SJCRH30 (cell line): ENCODE measurements around the gene CD40. TPM values are rescaled to one million over a fixed set of nuclear protein-coding genes. Genes with fewer than 3 reads are reported as not detected.

Experiments
- DNase-seq, 2 experiments: peaks; one replicate each; pipeline ENCODE4 v3.0.0-alpha.2; 2015 to 2020
- H3K27ac ChIP-seq: fragments of 250-450 bp; sonication (Bioruptor Pico); 2 replicates; pipeline ENCODE4 v1.5.1; 2020; ENCODE audit warnings: mild to moderate bottlenecking, moderate library complexity
- H3K27me3 ChIP-seq: fragments of 250-450 bp; sonication (Bioruptor Pico); 2 replicates; pipeline ENCODE4 v1.5.1; 2020; ENCODE audit warnings: mild to moderate bottlenecking, moderate library complexity
- H3K36me3 ChIP-seq: fragments of 250-450 bp; sonication (Bioruptor Pico); 2 replicates; pipeline ENCODE4 v1.5.1; 2020; ENCODE audit warnings: mild to moderate bottlenecking, moderate library complexity
- H3K4me1 ChIP-seq: fragments of 250-450 bp; sonication (Bioruptor Pico); 2 replicates; pipeline ENCODE4 v1.5.1; 2020; ENCODE audit warnings: mild to moderate bottlenecking, moderate library complexity
- H3K4me3 ChIP-seq: fragments of 250-450 bp; sonication (Bioruptor Pico); 2 replicates; pipeline ENCODE4 v1.5.1; 2020; ENCODE audit warnings: mild to moderate bottlenecking, moderate library complexity
- H3K9me3 ChIP-seq: fragments of 250-450 bp; sonication (Bioruptor Pico); replicated peaks from 2 replicates; pipeline ENCODE4 v1.5.1; 2020; ENCODE audit warnings: mild to moderate bottlenecking, moderate library complexity
- total RNA-seq: library from RNA; depleted of rRNA; stranded (reverse); fragments of >200 nt; shearing (Covaris generic); gene quantifications from 2 replicates; pipeline ENCODE4 v1.2.3, GENCODE V29; 2014

The CD40 gene
- total RNA-seq, 1 experiment from 2014 or later: 0.12 TPM

GRCh38 chr20:46157625-46158024 lies 39.5 kb downstream of the CD40 start:
- Histone ChIP-seq H3K4me3 (no peak overlapping the region), H3K4me1 (no peaks in the 10 kb centered on the region), H3K9me3 (no peaks in the 10 kb centered on the region), H3K36me3 (no peaks in the 10 kb centered on the region), H3K27me3 (peaks cover 50% of the 10 kb centered on the region), H3K27ac (no peak overlapping the region)
- no peak for DNase-seq

- Histone ChIP-seq H3K4me1 (no peaks in the 10 kb centered on the region), H3K4me3 (no peak overlapping the region), H3K9me3 (no peaks in the 10 kb centered on the region), H3K36me3 (no peaks in the 10 kb centered on the region), H3K27me3 (peaks cover 47% of the 10 kb centered on the region), H3K27ac (no peak overlapping the region)
- DNase-seq: no peak
These were observed 40.4 kb downstream of the CD40 start for GRCh38 chr20:46158476-46158987.

- H3K27ac ChIP-seq: no peak overlapping the region
- no peaks in the 10 kb centered on the region for H3K4me1 ChIP-seq
- H3K36me3 ChIP-seq: no peaks in the 10 kb centered on the region
- no peak for DNase-seq
- peaks cover 47% of the 10 kb centered on the region for H3K27me3 ChIP-seq
- H3K9me3 ChIP-seq: no peaks in the 10 kb centered on the region
- no peak overlapping the region for H3K4me3 ChIP-seq
These were observed 41.2 kb downstream of the CD40 start for GRCh38 chr20:46159101-46159897.

GRCh38 chr20:46160661-46161060 lies 42.5 kb downstream of the CD40 start:
- H3K9me3 ChIP-seq: no peaks in the 10 kb centered on the region
- no peak for DNase-seq
- peaks cover 49% of the 10 kb centered on the region for H3K27me3 ChIP-seq
- no peak overlapping the region for H3K27ac ChIP-seq
- no peaks in the 10 kb centered on the region for H3K4me1 ChIP-seq
- no peak overlapping the region for H3K4me3 ChIP-seq
- no peaks in the 10 kb centered on the region for H3K36me3 ChIP-seq

- Histone ChIP-seq H3K27ac (no peak overlapping the region), H3K4me3 (no peak overlapping the region), H3K36me3 (no peaks in the 10 kb centered on the region), H3K4me1 (no peaks in the 10 kb centered on the region), H3K9me3 (no peaks in the 10 kb centered on the region), H3K27me3 (peaks cover 38% of the 10 kb centered on the region)
- no peak for DNase-seq
These were observed 43.8 kb downstream of the CD40 start for GRCh38 chr20:46161921-46162320.

- no peak overlapping the region for H3K27ac ChIP-seq
- H3K4me1 ChIP-seq: no peaks in the 10 kb centered on the region
- no peaks in the 10 kb centered on the region for H3K9me3 ChIP-seq
- peaks cover 21% of the 10 kb centered on the region for H3K27me3 ChIP-seq
- H3K36me3 ChIP-seq: no peaks in the 10 kb centered on the region
- DNase-seq: peak in 1 of 2 experiments; percentile 43
- no peak overlapping the region for H3K4me3 ChIP-seq
These were observed 46.1 kb downstream of the CD40 start for GRCh38 chr20:46164254-46164653.

GRCh38 chr20:46167080-46167479 lies 49.0 kb downstream of the CD40 start:
- no peak for DNase-seq
- no peak overlapping the region for H3K4me3 ChIP-seq
- H3K27me3 ChIP-seq: peaks cover 20% of the 10 kb centered on the region; the same call in 1 of the 2 replicates
- no peak overlapping the region for H3K27ac ChIP-seq
- H3K4me1 ChIP-seq: no peaks in the 10 kb centered on the region
- no peaks in the 10 kb centered on the region for H3K9me3 ChIP-seq
- H3K36me3 ChIP-seq: no peaks in the 10 kb centered on the region

GRCh38 chr20:46168438-46168837 lies 50.3 kb downstream of the CD40 start:
- H3K4me1 ChIP-seq: no peaks in the 10 kb centered on the region
- no peak overlapping the region for H3K4me3 ChIP-seq
- no peak for DNase-seq
- H3K27ac ChIP-seq: no peak overlapping the region
- H3K9me3 ChIP-seq: no peaks in the 10 kb centered on the region
- H3K27me3 ChIP-seq: peaks cover 30% of the 10 kb centered on the region; the same call in 1 of the 2 replicates
- no peaks in the 10 kb centered on the region for H3K36me3 ChIP-seq

- Histone ChIP-seq H3K4me3 (no peak overlapping the region), H3K27ac (no peak overlapping the region), H3K27me3 (peaks cover 36% of the 10 kb centered on the region), H3K4me1 (no peaks in the 10 kb centered on the region), H3K36me3 (no peaks in the 10 kb centered on the region), H3K9me3 (no peaks in the 10 kb centered on the region)
- DNase-seq: no peak
These were observed 51.4 kb downstream of the CD40 start for GRCh38 chr20:46169245-46170171.

GRCh38 chr20:46171476-46171875 lies 53.4 kb downstream of the CD40 start:
- H3K36me3 ChIP-seq: no peaks in the 10 kb centered on the region
- no peak for DNase-seq
- H3K9me3 ChIP-seq: no peaks in the 10 kb centered on the region
- peaks cover 43% of the 10 kb centered on the region for H3K27me3 ChIP-seq
- no peaks in the 10 kb centered on the region for H3K4me1 ChIP-seq
- no peak overlapping the region for H3K4me3 ChIP-seq
- no peak overlapping the region for H3K27ac ChIP-seq

GRCh38 chr20:46171909-46172308 lies 53.8 kb downstream of the CD40 start:
- no peak overlapping the region for H3K27ac ChIP-seq
- no peaks in the 10 kb centered on the region for H3K4me1 ChIP-seq
- H3K36me3 ChIP-seq: no peaks in the 10 kb centered on the region
- DNase-seq: no peak
- no peaks in the 10 kb centered on the region for H3K9me3 ChIP-seq
- H3K27me3 ChIP-seq: peaks cover 44% of the 10 kb centered on the region
- H3K4me3 ChIP-seq: no peak overlapping the region

GRCh38 chr20:46172455-46172854 lies 54.3 kb downstream of the CD40 start:
- Histone ChIP-seq H3K36me3 (no peaks in the 10 kb centered on the region), H3K27me3 (peaks cover 44% of the 10 kb centered on the region), H3K4me3 (no peak overlapping the region), H3K27ac (no peak overlapping the region), H3K9me3 (no peaks in the 10 kb centered on the region), H3K4me1 (no peaks in the 10 kb centered on the region)
- no peak for DNase-seq

- Histone ChIP-seq H3K4me1 (no peaks in the 10 kb centered on the region), H3K4me3 (no peak overlapping the region), H3K27me3 (peaks cover 44% of the 10 kb centered on the region), H3K9me3 (no peaks in the 10 kb centered on the region), H3K27ac (no peak overlapping the region), H3K36me3 (no peaks in the 10 kb centered on the region)
- DNase-seq: no peak
These were observed 54.9 kb downstream of the CD40 start for GRCh38 chr20:46172961-46173536.

GRCh38 chr20:46173652-46174468 lies 55.7 kb downstream of the CD40 start:
- Histone ChIP-seq H3K36me3 (no peaks in the 10 kb centered on the region), H3K4me1 (no peaks in the 10 kb centered on the region), H3K27ac (no peak overlapping the region), H3K9me3 (no peaks in the 10 kb centered on the region), H3K27me3 (peaks cover 44% of the 10 kb centered on the region), H3K4me3 (no peak overlapping the region)
- DNase-seq: no peak
